Thoracic aorta (tissue), 2 donors: ENCODE data around the gene GPR107. TPM values are rescaled to one million over a fixed set of nuclear protein-coding genes. Genes with fewer than 3 reads are reported as not detected.

Experiments used
- ATAC-seq: fragments of 150-250 bp; one replicate; pipeline ENCODE4 v1.8.0; 2017; ENCODE audit warnings: low read depth; ENCODE audit not compliant: insufficient number of reproducible peaks, low FRiP score
- DNase-seq: peaks from one replicate; pipeline ENCODE4 v3.0.0-alpha.2; 2020; ENCODE audit warnings: low spot score
- H3K27ac ChIP-seq, 2 donors: fragments of 200-600 bp; sonication (generic); 1 replicate in 1 of 2; 2 replicates in 1 of 2; pipeline ENCODE4 v1.5.1; 2016; ENCODE audit warnings: mild to moderate bottlenecking in 2 of 2, moderate library complexity in 2 of 2
- H3K27me3 ChIP-seq: fragments of 200-600 bp; sonication (generic); replicated peaks from 2 replicates; pipeline ENCODE4 v1.6.0; 2016; ENCODE audit warnings: mild to moderate bottlenecking; ENCODE audit not compliant: insufficient read depth
- H3K36me3 ChIP-seq: fragments of 200-600 bp; sonication (generic); one replicate; pipeline ENCODE4 v1.5.1; 2016
- H3K4me1 ChIP-seq, 2 donors: fragments of 200-600 bp; sonication (generic); 1 replicate in 1 of 2; 2 replicates in 1 of 2; pipeline versions ENCODE4 v1.5.1 to v1.6.0; 2016; ENCODE audit warnings: low read depth in 2 of 2, mild to moderate bottlenecking in 1 of 2; ENCODE audit not compliant: control insufficient read depth in 1 of 2
- H3K4me3 ChIP-seq: fragments of 200-600 bp; sonication (generic); 2 replicates; pipeline ENCODE4 v1.5.1; 2016; ENCODE audit warnings: mild to moderate bottlenecking
- H3K9me3 ChIP-seq: fragments of 200-600 bp; sonication (generic); 2 replicates; pipeline ENCODE4 v1.5.1; 2016
- CTCF ChIP-seq: fragments of 200-600 bp; sonication (generic); IDR thresholded peaks from one replicate; pipeline ENCODE4 v1.5.1; 2019; ENCODE audit warnings: antibody characterized with exemption
- total RNA-seq, 2 donors: library from RNA; depleted of rRNA; stranded (reverse); fragments of >200 nt; gene quantifications; one replicate each; pipeline versions ENCODE4 v1.1.0 to v1.2.3, GENCODE V29; 2016

GPR107 gene
- total RNA-seq, 2 donors from 2014 or later: 47.5 to 51.9 TPM

- H3K36me3 ChIP-seq: no peaks in the 10 kb centered on the region
- H3K4me3 ChIP-seq: no peak overlapping the region
- H3K27ac ChIP-seq: no peak overlapping the region
- ATAC-seq: no peak
- no peaks in the 10 kb centered on the region for H3K27me3 ChIP-seq
- no peaks in the 10 kb centered on the region for H3K9me3 ChIP-seq
- H3K4me1 ChIP-seq: peaks cover 0 to 4% of the 10 kb centered on the region in 2 donors
- no peak for DNase-seq
- TF ChIP-seq CTCF: no peak
Measured at GRCh38 chr9:130159915-130160670, 106.4 kb downstream of the GPR107 start.

DNA sequence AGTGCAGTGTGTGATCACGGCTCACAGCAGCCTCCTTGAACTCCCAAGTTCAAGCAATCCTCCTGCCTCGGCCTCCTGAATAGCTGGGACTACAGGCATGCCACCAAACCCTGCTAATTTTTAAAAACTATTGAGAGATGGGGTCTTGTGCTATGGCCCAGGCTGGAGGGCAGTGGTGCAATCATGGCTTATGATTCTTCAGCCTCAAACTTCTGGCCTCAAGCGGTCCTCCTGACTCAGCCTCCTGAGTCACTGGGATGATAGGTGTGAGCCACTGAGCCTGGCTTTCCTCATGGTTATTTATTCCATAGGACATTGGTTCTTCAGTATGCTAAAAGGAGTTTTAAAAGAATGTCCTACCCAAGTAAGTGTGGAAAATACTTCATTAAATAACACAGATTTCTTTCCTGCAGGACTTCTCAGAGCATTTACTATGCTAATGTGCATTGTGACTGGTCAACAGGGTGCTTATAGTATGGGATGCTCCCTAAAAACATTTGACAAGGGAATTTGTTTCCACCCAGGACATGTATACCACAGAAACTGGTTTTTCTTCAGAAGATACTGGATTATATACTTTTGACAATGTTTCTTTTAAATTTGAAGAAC is 107.3 kb downstream of the GPR107 start:
- no peak for DNase-seq
- no peak overlapping the region for H3K27ac ChIP-seq
- H3K9me3 ChIP-seq: no peaks in the 10 kb centered on the region
- no peak for ATAC-seq
- H3K27me3 ChIP-seq: no peaks in the 10 kb centered on the region
- no peak for TF ChIP-seq CTCF
- H3K4me1 ChIP-seq: peaks cover 0 to 4% of the 10 kb centered on the region in 2 donors
- no peak overlapping the region for H3K4me3 ChIP-seq
- no peaks in the 10 kb centered on the region for H3K36me3 ChIP-seq

- DNase-seq (no peak), ATAC-seq (no peak)
- TF ChIP-seq CTCF: no peak
Measured at GRCh38 chr9:130165579-130165978, 111.9 kb downstream of the GPR107 start.

GRCh38 chr9:130166399-130166798 is 112.7 kb downstream of the GPR107 start:
- ATAC-seq: no peak
- Histone ChIP-seq H3K9me3 (no peaks in the 10 kb centered on the region), H3K4me3 (no peak overlapping the region), H3K4me1 (peaks cover 0 to under 1% of the 10 kb centered on the region in 2 donors), H3K27me3 (no peaks in the 10 kb centered on the region), H3K36me3 (no peaks in the 10 kb centered on the region), H3K27ac (no peak overlapping the region)
- no peak for DNase-seq
- no peak for TF ChIP-seq CTCF

More at GRCh38 chr9:130165579-130165978, 111.9 kb downstream of the GPR107 start:
- H3K4me3 ChIP-seq: no peak overlapping the region
- no peaks in the 10 kb centered on the region for H3K27me3 ChIP-seq
- no peaks in the 10 kb centered on the region for H3K4me1 ChIP-seq
- no peaks in the 10 kb centered on the region for H3K36me3 ChIP-seq
- H3K27ac ChIP-seq: no peak overlapping the region
- no peaks in the 10 kb centered on the region for H3K9me3 ChIP-seq

- TF ChIP-seq CTCF: no peak
- Histone ChIP-seq H3K9me3 (no peaks in the 10 kb centered on the region), H3K36me3 (no peaks in the 10 kb centered on the region), H3K27me3 (no peaks in the 10 kb centered on the region), H3K27ac (no peak overlapping the region), H3K4me1 (peaks cover 3 to 6% of the 10 kb centered on the region in 2 donors), H3K4me3 (no peak overlapping the region)
- no peak for DNase-seq
- ATAC-seq: no peak
Measured at GRCh38 chr9:130167927-130168326, 114.2 kb downstream of the GPR107 start.
